Trophoblast cell (in vitro differentiated cells and primary cell): ENCODE results near the gene EPHA4.
A peak's percentile ranks its signal among the peaks of the same experiment; 100 is the strongest.

Experiments used
- DNase-seq, 2 donors: peaks; one replicate each; pipeline ENCODE4 v3.0.0-alpha.2; 2016
- H2AFZ ChIP-seq: 2 replicates; pipeline ENCODE4 v1.6.1; 2013; ENCODE audit warnings: low read length, moderate library complexity, mild to moderate bottlenecking; ENCODE audit not compliant: insufficient read depth, poor library complexity
- H2AK5ac ChIP-seq: 2 replicates; pipeline ENCODE4 v1.6.1; 2013; ENCODE audit warnings: mild to moderate bottlenecking, low read length
- H2BK120ac ChIP-seq: 2 replicates; pipeline ENCODE4 v1.6.1; 2013; ENCODE audit warnings: low read length, mild to moderate bottlenecking, moderate library complexity; ENCODE audit not compliant: insufficient read depth, poor library complexity
- H2BK12ac ChIP-seq: 2 replicates; pipeline ENCODE4 v1.6.1; 2013; ENCODE audit warnings: mild to moderate bottlenecking, low read length, moderate library complexity
- H2BK5ac ChIP-seq: 2 replicates; pipeline ENCODE4 v1.6.1; 2013; ENCODE audit warnings: low read length, low read depth, moderate library complexity, mild to moderate bottlenecking; ENCODE audit not compliant: poor library complexity
- H3K14ac ChIP-seq: 2 replicates; pipeline ENCODE4 v1.6.1; 2013; ENCODE audit warnings: mild to moderate bottlenecking, low read length
- H3K18ac ChIP-seq: 2 replicates; pipeline ENCODE4 v1.6.1; 2013; ENCODE audit warnings: mild to moderate bottlenecking, low read length
- H3K23ac ChIP-seq: 2 replicates; pipeline ENCODE4 v1.6.1; 2013; ENCODE audit warnings: low read length
- H3K27ac ChIP-seq: 2 replicates; pipeline ENCODE4 v1.5.1; 2013; ENCODE audit warnings: low read depth, mild to moderate bottlenecking, inconsistent platforms, low read length, moderate library complexity
- H3K27me3 ChIP-seq: 2 replicates; pipeline ENCODE4 v1.6.1; 2013; ENCODE audit warnings: inconsistent platforms, mild to moderate bottlenecking, low read length, moderate library complexity; ENCODE audit not compliant: insufficient read depth
- H3K36me3 ChIP-seq, 2 experiments: 1 replicate in 1 of 2; 2 replicates in 1 of 2; pipeline ENCODE4 v1.6.1; 2013; ENCODE audit warnings: low read length in 2 of 2, mild to moderate bottlenecking in 2 of 2, moderate library complexity in 1 of 2; ENCODE audit not compliant: insufficient read depth in 2 of 2, control insufficient read depth in 1 of 2
- H3K4ac ChIP-seq: 2 replicates; pipeline ENCODE4 v1.6.1; 2013; ENCODE audit warnings: low read depth, mild to moderate bottlenecking, low read length, moderate library complexity
- H3K4me1 ChIP-seq, 2 experiments: 1 replicate in 1 of 2; 2 replicates in 1 of 2; pipeline ENCODE4 v1.6.1; 2013; ENCODE audit warnings: low read length in 2 of 2, mild to moderate bottlenecking in 2 of 2, moderate library complexity in 1 of 2; ENCODE audit not compliant: insufficient read depth in 2 of 2, control insufficient read depth in 1 of 2
- H3K4me2 ChIP-seq: 2 replicates; pipeline ENCODE4 v1.6.1; 2013; ENCODE audit warnings: inconsistent platforms, mild to moderate bottlenecking, low read length, moderate library complexity
- H3K4me3 ChIP-seq: 2 replicates; pipeline ENCODE4 v1.5.1; 2013; ENCODE audit warnings: mild to moderate bottlenecking, low read depth, low read length, inconsistent platforms
- H3K79me1 ChIP-seq: one replicate; pipeline ENCODE4 v1.6.1; 2013; ENCODE audit warnings: low read length
- H3K79me2 ChIP-seq: 2 replicates; pipeline ENCODE4 v1.6.1; 2013; ENCODE audit warnings: low read length, mild to moderate bottlenecking; ENCODE audit not compliant: control insufficient read depth, insufficient read depth, poor library complexity
- H3K9ac ChIP-seq: 2 replicates; pipeline ENCODE4 v1.6.1; 2013; ENCODE audit warnings: mild to moderate bottlenecking, low read length
- H3K9me3 ChIP-seq: 2 replicates; pipeline ENCODE4 v1.6.1; 2013; ENCODE audit warnings: low read depth, mild to moderate bottlenecking, control low read depth, inconsistent platforms, low read length; ENCODE audit not compliant: insufficient read depth
- H4K12ac ChIP-seq: 2 replicates; pipeline ENCODE4 v1.6.1; 2013; ENCODE audit warnings: low read depth, mild to moderate bottlenecking, low read length, moderate library complexity
- H4K8ac ChIP-seq: 2 replicates; pipeline ENCODE4 v1.6.1; 2013; ENCODE audit warnings: low read depth, mild to moderate bottlenecking, low read length, moderate library complexity
- H4K91ac ChIP-seq: one replicate; pipeline ENCODE4 v1.6.1; 2013; ENCODE audit warnings: low read depth, mild to moderate bottlenecking, low read length, moderate library complexity
- WGBS: extraction: QIAGEN DNeasy Blood & Tissue Kit; methylation state at CpG from one replicate; pipeline ENCODE4 v1.1.7; 2013; ENCODE audit warnings: missing lambda C conversion rate; ENCODE audit not compliant: insufficient read length, insufficient coverage; ENCODE audit errors: extremely low coverage; 5-methylcytosine and 5-hydroxymethylcytosine counted together

The EPHA4 gene

DNA sequence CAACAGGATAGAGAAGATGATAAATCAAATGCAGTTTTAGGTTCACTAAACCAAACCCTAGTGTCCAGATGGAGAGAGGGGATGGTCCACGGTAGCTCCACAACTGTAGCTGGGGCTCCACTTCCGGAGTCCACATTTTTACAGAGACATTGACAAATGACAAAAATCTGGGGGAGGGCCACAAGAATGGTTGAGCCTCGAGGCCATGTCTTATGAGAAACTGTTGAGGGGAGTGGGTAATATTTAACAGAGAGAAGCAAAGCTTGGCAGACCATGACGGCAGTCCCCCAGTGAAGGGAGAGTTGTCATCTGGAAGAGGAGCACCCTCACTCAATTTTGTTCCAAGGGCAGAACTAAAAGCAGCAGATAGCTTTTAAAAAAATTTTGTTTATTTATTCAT is 17.6 kb upstream of the EPHA4 start:
- H4K8ac ChIP-seq: no peak overlapping the region
- H3K23ac ChIP-seq: no peak overlapping the region
- no peak overlapping the region for H3K4me2 ChIP-seq
- H2AK5ac ChIP-seq: no peak overlapping the region
- DNase-seq: no peak
- H4K12ac ChIP-seq: no peak overlapping the region
- H3K27ac ChIP-seq: no peak overlapping the region
- no CpG with 5 or more reads among the region's 4 CpGs for WGBS
- no peak overlapping the region for H3K9ac ChIP-seq
- no peak overlapping the region for H3K18ac ChIP-seq
- H3K27me3 ChIP-seq: no peaks in the 10 kb centered on the region
- no peak overlapping the region for H2BK5ac ChIP-seq
- H3K36me3 ChIP-seq: no peaks in the 10 kb centered on the region
- H3K4me1 ChIP-seq: no peaks in the 10 kb centered on the region
- H2AFZ ChIP-seq: no peak overlapping the region
- no peak overlapping the region for H4K91ac ChIP-seq
- H3K4ac ChIP-seq: no peak overlapping the region
- no peak overlapping the region for H2BK120ac ChIP-seq
- no peak overlapping the region for H2BK12ac ChIP-seq
- H3K79me2 ChIP-seq: no peaks in the 10 kb centered on the region
- H3K4me3 ChIP-seq: no peak overlapping the region
- H3K14ac ChIP-seq: no peak overlapping the region
- no peaks in the 10 kb centered on the region for H3K79me1 ChIP-seq
- H3K9me3 ChIP-seq: no peaks in the 10 kb centered on the region

DNA sequence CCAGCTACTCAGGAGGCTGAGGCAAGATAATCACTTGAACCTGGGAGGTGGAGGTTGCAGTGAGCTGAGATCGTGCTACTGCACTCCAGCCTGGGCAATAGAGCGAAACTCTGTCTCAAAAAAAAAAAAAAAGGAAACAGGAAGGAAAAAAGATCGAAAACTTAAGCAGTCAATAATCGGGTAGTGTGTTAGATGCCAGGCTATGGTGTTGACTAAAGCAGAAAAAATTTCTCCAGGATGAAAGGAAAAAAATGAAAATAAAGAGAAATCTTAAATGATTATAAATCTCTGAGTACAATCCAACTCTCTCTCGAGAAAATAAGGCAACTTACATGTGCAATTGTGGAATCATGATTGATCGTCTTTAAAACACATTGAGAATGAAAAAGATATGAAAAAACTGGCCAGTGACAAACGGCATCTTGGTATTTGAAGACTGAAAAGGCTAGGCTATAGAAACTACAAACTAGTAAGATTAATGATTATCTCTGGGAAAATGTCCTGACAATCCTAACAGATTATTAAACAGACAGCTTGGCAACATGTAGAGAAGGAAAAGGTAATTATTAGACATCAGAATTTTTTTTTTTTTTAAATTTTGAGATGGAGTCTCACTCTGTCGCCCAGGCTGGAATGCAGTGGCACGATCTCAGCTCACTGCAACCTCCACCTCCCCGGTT is 16.3 kb upstream of the EPHA4 start:
- Histone ChIP-seq H3K23ac (no peak overlapping the region), H3K27ac (no peak overlapping the region), H3K27me3 (no peaks in the 10 kb centered on the region), H2BK12ac (no peak overlapping the region), H3K4me1 (no peaks in the 10 kb centered on the region), H2BK5ac (no peak overlapping the region), H3K4me3 (no peak overlapping the region), H2AFZ (no peak overlapping the region), H2BK120ac (no peak overlapping the region), H3K4me2 (no peak overlapping the region), H3K36me3 (no peaks in the 10 kb centered on the region), H4K8ac (no peak overlapping the region), H3K9me3 (no peaks in the 10 kb centered on the region), H4K91ac (no peak overlapping the region), H3K79me2 (no peaks in the 10 kb centered on the region), H3K4ac (no peak overlapping the region), H3K18ac (no peak overlapping the region), H2AK5ac (no peak overlapping the region), H3K14ac (no peak overlapping the region), H3K79me1 (no peaks in the 10 kb centered on the region), H4K12ac (no peak overlapping the region), H3K9ac (no peak overlapping the region)
- DNase-seq: no peak
- WGBS: no CpG with 5 or more reads among the region's 10 CpGs

DNA sequence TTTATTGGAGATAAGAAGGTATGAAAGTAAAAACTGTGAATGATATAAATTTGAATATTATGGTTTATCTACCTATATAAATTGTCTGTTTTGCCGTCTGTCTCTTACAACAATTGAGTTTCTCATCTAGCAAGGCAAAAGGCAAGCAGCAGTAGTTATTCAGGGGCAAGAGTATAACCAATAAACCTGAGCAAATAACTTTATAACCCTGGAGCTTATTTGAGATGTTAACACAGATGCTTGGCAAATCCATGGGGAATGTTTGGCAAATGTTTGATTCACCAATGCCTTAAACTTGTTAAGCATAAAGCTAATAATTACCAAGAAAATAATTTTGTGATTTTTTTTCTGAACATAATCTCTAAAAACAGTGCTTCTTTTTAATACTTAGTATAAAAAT is 9.9 kb upstream of the EPHA4 start:
- H4K91ac ChIP-seq: no peak overlapping the region
- no peak overlapping the region for H3K27ac ChIP-seq
- no peak overlapping the region for H3K4me3 ChIP-seq
- H2BK5ac ChIP-seq: no peak overlapping the region
- H3K23ac ChIP-seq: no peak overlapping the region
- H2AK5ac ChIP-seq: no peak overlapping the region
- no peaks in the 10 kb centered on the region for H3K36me3 ChIP-seq
- no peak overlapping the region for H2BK120ac ChIP-seq
- no CpG with 5 or more reads among the region's 1 CpG for WGBS
- H3K79me2 ChIP-seq: no peaks in the 10 kb centered on the region
- H3K4ac ChIP-seq: no peak overlapping the region
- H2AFZ ChIP-seq: no peak overlapping the region
- H3K14ac ChIP-seq: no peak overlapping the region
- H4K12ac ChIP-seq: no peak overlapping the region
- no peaks in the 10 kb centered on the region for H3K27me3 ChIP-seq
- no peaks in the 10 kb centered on the region for H3K4me1 ChIP-seq
- no peaks in the 10 kb centered on the region for H3K9me3 ChIP-seq
- no peak overlapping the region for H2BK12ac ChIP-seq
- H3K9ac ChIP-seq: no peak overlapping the region
- H3K18ac ChIP-seq: no peak overlapping the region
- DNase-seq: no peak
- H3K79me1 ChIP-seq: no peaks in the 10 kb centered on the region
- no peak overlapping the region for H4K8ac ChIP-seq
- no peak overlapping the region for H3K4me2 ChIP-seq

DNA sequence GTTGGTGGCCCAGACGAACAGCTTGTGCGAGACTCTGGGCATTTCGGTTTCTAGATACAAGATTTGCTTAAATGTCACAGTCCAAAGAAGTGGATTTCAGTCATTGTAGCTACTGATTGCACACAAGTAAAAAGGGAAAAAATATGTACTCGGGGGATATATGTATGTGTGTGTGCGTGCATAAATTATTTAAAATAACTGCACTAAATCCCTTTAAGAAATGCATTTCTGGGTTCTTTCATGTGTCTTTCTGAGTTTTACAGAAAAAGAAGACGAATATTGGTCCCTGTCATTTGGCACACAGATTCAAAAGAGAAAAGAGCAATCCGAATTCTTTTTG is 2.1 kb upstream of the EPHA4 start:
- Histone ChIP-seq H3K18ac (no peak overlapping the region), H3K27me3 (peaks cover 16% of the 10 kb centered on the region), H3K9me3 (peaks cover 5% of the 10 kb centered on the region), H3K36me3 (no peaks in the 10 kb centered on the region), H2BK5ac (no peak overlapping the region), H2BK12ac (peak overlapping the region; percentile 84), H4K91ac (peak overlapping the region; percentile 15), H4K12ac (no peak overlapping the region), H3K23ac (no peak overlapping the region), H2AFZ (peak overlapping the region; percentile 64), H3K4me2 (peak overlapping the region; percentile 90), H4K8ac (peak overlapping the region; percentile 34), H3K79me2 (peaks cover 1% of the 10 kb centered on the region), H3K27ac (no peak overlapping the region), H3K4ac (no peak overlapping the region), H3K4me1 (peaks cover 4 to 11% of the 10 kb centered on the region in 2 experiments), H3K79me1 (peaks cover 14% of the 10 kb centered on the region), H2AK5ac (no peak overlapping the region), H2BK120ac (no peak overlapping the region), H3K14ac (no peak overlapping the region), H3K4me3 (no peak overlapping the region), H3K9ac (no peak overlapping the region)
- DNase-seq: no peak
- WGBS: no CpG with 5 or more reads among the region's 7 CpGs
